ENCODE data around the gene SP1.
"Not testable (repeated sequence)": the region's sequence is repeated elsewhere in the genome, so short reads cannot be mapped to it uniquely, and the experiment has no call there.

Gene SP1

DNA sequence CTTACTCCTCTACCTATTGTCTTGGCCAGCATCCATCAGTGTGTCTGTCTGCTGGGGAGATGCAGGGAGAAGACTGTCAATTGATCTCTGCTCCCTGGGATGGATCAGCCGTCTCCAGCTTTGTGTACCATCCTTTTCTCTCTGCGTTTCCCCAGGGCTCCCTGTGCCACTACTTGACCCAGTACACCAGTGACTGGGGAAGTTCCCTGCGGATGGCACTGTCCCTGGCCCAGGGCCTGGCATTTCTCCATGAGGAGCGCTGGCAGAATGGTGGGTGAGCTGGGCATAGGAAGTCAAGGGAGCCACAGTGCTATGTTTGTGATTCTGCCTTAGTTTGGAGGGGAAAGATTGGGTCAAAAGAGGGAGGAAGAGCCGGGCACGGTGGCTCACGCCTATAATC lies 48.8 kb downstream of the SP1 start:
- DNase-seq = no peak
- no peak overlapping the region for H3K27ac ChIP-seq
- H3K36me3 ChIP-seq = no peaks in the 10 kb centered on the region
- H3K27me3 ChIP-seq (ENCODE audit: insufficient read depth, low read depth, severe bottlenecking) = no peaks in the 10 kb centered on the region
- no peaks in the 10 kb centered on the region for H3K9me3 ChIP-seq (ENCODE audit: severe bottlenecking)
- no peak overlapping the region for H3K4me3 ChIP-seq (ENCODE audit: low read depth, low read length)
- TF ChIP-seq, protein P1, sequence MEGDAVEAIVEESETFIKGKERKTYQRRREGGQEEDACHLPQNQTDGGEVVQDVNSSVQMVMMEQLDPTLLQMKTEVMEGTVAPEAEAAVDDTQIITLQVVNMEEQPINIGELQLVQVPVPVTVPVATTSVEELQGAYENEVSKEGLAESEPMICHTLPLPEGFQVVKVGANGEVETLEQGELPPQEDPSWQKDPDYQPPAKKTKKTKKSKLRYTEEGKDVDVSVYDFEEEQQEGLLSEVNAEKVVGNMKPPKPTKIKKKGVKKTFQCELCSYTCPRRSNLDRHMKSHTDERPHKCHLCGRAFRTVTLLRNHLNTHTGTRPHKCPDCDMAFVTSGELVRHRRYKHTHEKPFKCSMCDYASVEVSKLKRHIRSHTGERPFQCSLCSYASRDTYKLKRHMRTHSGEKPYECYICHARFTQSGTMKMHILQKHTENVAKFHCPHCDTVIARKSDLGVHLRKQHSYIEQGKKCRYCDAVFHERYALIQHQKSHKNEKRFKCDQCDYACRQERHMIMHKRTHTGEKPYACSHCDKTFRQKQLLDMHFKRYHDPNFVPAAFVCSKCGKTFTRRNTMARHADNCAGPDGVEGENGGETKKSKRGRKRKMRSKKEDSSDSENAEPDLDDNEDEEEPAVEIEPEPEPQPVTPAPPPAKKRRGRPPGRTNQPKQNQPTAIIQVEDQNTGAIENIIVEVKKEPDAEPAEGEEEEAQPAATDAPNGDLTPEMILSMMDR (IDR thresholded peaks at IDR 0.05; ENCODE audit: low read depth, low read length) = no peak

DNA sequence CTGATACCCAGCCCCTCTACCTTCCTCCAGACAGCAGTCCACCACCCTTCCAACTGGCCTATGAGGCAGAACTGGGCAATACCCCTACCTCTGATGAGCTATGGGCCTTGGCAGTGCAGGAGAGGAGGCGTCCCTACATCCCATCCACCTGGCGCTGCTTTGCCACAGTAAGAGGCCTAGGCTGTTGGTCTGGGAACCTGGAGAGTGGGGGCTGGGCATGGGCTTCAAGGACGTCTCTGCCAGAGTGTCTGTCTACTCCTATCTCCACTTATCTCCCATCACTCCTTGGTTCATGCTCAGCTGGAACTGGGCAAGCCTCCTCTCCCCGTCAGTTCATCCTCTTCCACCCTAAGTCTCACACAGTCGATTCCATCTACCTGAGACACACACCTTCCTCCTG lies 50.1 kb downstream of the SP1 start:
- TF ChIP-seq, protein P1 (IDR thresholded peaks at IDR 0.05; ENCODE audit: low read depth, low read length) = no peak
- no peaks in the 10 kb centered on the region for H3K36me3 ChIP-seq
- no peak for DNase-seq
- no peaks in the 10 kb centered on the region for H3K27me3 ChIP-seq (ENCODE audit: insufficient read depth, low read depth, severe bottlenecking)
- no peaks in the 10 kb centered on the region for H3K9me3 ChIP-seq (ENCODE audit: severe bottlenecking)
- no peak overlapping the region for H3K27ac ChIP-seq
- no peak overlapping the region for H3K4me3 ChIP-seq (ENCODE audit: low read depth, low read length)

DNA sequence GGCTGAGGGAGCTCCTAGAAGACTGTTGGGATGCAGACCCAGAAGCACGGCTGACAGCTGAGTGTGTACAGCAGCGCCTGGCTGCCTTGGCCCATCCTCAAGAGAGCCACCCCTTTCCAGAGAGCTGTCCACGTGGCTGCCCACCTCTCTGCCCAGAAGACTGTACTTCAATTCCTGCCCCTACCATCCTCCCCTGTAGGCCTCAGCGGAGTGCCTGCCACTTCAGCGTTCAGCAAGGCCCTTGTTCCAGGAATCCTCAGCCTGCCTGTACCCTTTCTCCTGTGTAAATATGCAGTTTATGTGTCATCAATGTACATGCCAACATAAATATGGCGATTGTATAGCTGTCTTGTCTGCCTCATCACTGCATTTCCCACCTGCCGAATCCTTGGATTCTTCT lies 51.2 kb downstream of the SP1 start:
- TF ChIP-seq, protein P1 (IDR thresholded peaks at IDR 0.05; ENCODE audit: low read depth, low read length) = no peak
- Histone ChIP-seq H3K27me3 (ENCODE audit: insufficient read depth, low read depth, severe bottlenecking) (no peaks in the 10 kb centered on the region), H3K9me3 (ENCODE audit: severe bottlenecking) (no peaks in the 10 kb centered on the region), H3K4me3 (ENCODE audit: low read depth, low read length) (no peak overlapping the region), H3K27ac (no peak overlapping the region), H3K36me3 (no peaks in the 10 kb centered on the region)
- DNase-seq = no peak

DNA sequence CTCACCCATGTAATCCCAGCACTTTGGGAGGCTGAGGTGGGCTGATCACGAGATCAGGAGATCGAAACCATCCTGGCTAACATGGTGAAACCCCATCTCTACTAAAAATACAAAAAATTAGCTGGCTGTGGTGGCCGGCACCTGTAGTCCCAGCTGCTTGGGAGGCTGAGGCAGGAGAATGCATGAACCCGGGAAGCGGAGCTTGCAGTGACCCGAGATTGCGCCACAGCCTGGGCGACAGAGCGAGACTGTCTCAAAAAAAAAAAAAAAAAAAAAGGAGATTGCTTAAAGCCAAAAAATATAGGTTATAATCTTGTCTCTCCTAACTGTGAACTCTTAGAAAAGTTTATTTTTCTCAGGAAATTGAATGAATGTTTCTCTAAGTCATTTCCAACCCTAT lies 55.4 kb downstream of the SP1 start:
- H3K36me3 ChIP-seq; H3K27ac ChIP-seq; DNase-seq; H3K9me3 ChIP-seq (ENCODE audit: severe bottlenecking); H3K4me3 ChIP-seq (ENCODE audit: low read depth, low read length); H3K27me3 ChIP-seq (ENCODE audit: insufficient read depth, low read depth, severe bottlenecking): not testable (repeated sequence)

DNA sequence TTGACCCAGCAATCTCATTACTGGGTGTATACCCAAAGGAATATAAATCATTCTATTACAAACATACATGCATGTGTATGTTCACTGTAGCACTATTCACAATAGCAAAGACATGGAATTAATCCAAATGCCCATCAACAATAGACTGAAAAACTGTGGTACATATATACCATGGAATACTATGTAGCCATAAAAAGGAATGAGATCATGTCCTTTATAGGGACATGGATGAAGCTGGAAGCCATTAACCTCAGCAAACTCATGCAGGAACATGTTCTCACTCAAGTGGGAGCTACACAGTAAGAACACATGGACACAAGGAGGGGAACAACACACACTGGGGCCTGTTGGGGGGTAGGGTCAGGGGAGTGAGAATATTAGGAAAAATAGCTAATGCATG lies 59.6 kb downstream of the SP1 start:
- H3K36me3 ChIP-seq; H3K27ac ChIP-seq; H3K4me3 ChIP-seq (ENCODE audit: low read depth, low read length): not testable (repeated sequence)

DNA sequence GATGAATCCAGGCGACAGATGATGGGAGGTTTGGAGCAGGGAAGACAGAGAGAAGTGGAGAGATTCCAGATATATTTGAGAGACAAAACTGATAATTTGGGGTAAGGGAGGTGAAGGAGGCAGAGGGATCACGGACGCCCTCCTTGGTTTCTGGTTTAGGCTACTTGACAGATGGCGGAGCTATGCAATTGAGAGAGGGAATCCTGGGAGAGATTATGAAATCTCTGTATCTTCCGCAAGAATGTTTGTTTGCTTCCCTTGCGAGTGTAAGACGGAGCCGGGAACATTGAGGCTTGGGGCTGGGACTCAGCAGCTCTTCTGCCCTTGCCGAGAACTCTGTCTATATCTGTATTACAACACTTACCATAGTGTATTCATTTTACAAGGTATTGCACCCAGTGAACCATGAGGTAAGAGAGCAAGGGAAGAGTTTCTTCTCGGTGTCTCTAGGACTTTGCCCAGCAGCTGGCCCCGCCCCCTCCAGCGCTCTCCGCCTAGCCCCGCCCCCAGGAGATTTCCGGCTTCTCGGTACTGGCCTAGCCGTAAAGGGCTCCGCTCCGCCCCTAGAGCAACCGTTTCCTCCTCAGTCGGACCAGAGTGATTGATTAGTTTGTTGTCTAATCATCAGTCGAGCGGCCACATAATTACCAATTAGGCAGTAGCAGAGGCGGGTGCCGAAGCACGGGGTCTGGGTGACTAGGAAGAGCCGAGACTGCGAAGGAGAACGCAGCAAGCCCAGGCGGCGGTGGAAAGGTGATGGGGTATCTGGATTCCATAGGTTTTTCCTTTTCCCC lies 61.3 kb downstream of the SP1 start, which contains the start of gene PRR13:
PRR13 (plus strand) TSS at position 695 of the 794 bp plus-strand sequence. CDS start 981 bp downstream, outside the sequence.
- TF ChIP-seq, protein P1 (IDR thresholded peaks at IDR 0.05; ENCODE audit: low read depth, low read length) = no peak
- H3K27ac ChIP-seq = peak within 1 kb of the TSS; percentile 96
- DNase-seq = peak; percentile 99
- peaks cover 23% of the 10 kb centered on the region for H3K36me3 ChIP-seq
- peak within 1 kb of the TSS; percentile 97 for H3K4me3 ChIP-seq (ENCODE audit: low read depth, low read length)
- no peaks in the 10 kb centered on the region for H3K27me3 ChIP-seq (ENCODE audit: insufficient read depth, low read depth, severe bottlenecking)
- no peaks in the 10 kb centered on the region for H3K9me3 ChIP-seq (ENCODE audit: severe bottlenecking)

More for the DNA sequence above, 59.6 kb downstream of the SP1 start:
- DNase-seq; H3K27me3 ChIP-seq (ENCODE audit: insufficient read depth, low read depth, severe bottlenecking); H3K9me3 ChIP-seq (ENCODE audit: severe bottlenecking): not testable (repeated sequence)

DNA sequence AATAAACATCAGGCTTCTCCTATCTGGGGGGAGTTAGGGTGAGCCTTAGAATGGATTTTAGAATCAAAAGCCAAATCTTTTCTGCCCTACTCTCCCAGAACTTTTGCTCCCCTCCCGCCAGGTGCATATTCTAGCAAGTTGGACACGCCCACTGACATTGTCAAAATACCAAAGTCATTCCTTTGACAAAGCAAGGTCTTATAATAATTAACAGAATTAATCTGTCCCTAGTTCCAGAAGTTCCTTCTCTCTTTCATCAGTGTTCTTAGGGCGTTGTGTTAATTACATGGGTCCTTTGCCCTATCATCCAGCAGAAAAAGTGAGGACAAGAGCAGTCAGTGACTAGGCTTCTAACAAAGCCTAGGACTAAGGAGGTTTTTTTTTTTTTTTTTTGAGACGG lies 64.0 kb downstream of the SP1 start:
- H3K9me3 ChIP-seq (ENCODE audit: severe bottlenecking) = no peaks in the 10 kb centered on the region
- H3K36me3 ChIP-seq = peaks cover 27% of the 10 kb centered on the region
- H3K27me3 ChIP-seq (ENCODE audit: insufficient read depth, low read depth, severe bottlenecking) = no peaks in the 10 kb centered on the region
- H3K27ac ChIP-seq = no peak overlapping the region
- DNase-seq = no peak
- TF ChIP-seq, protein P1 (IDR thresholded peaks at IDR 0.05; ENCODE audit: low read depth, low read length) = no peak
- no peak overlapping the region for H3K4me3 ChIP-seq (ENCODE audit: low read depth, low read length)

DNA sequence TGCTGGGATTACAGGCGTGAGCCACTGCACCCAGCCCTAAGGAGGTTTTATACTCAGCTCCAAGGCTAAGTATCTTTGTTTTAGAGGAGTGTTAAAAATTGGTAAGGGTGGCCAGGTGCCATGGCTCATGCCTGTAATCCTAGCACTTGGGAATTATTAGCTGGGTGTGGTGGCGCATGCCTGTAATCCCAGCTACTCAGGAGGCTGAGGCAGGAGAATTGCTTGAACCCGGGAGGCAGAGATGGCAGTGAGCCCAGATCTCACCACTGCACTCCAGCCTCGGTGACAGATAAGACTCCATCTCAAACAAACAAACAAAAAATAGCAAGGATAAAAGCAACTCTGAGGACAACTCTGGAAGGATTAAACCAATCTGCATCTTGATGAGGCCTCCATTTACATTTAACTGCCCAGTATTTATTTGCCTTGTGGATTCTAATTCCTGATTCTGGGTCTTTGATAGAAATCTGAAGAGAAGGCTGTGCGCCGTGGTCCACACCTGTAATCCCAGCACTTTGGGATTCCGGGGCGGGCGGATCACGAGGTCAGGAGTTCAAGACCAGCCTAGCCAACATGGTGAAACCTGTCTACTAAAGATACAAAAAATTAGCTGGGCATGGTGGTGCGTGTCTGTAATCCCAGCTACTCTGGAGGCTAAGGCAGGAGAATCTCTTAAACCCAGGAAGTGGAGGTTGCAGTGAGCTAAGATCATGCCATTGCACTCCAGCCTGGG lies 64.8 kb downstream of the SP1 start:
- H3K4me3 ChIP-seq (ENCODE audit: low read depth, low read length); DNase-seq; H3K27me3 ChIP-seq (ENCODE audit: insufficient read depth, low read depth, severe bottlenecking); H3K27ac ChIP-seq; H3K9me3 ChIP-seq (ENCODE audit: severe bottlenecking): not testable (repeated sequence)
- peaks cover 27% of the 10 kb centered on the region for H3K36me3 ChIP-seq
